ENCODE data around the gene CHCHD10.
"Not testable (repeated sequence)": the region's sequence is repeated elsewhere in the genome, so short reads cannot be mapped to it uniquely, and the experiment has no call there.

The CHCHD10 gene

DNA sequence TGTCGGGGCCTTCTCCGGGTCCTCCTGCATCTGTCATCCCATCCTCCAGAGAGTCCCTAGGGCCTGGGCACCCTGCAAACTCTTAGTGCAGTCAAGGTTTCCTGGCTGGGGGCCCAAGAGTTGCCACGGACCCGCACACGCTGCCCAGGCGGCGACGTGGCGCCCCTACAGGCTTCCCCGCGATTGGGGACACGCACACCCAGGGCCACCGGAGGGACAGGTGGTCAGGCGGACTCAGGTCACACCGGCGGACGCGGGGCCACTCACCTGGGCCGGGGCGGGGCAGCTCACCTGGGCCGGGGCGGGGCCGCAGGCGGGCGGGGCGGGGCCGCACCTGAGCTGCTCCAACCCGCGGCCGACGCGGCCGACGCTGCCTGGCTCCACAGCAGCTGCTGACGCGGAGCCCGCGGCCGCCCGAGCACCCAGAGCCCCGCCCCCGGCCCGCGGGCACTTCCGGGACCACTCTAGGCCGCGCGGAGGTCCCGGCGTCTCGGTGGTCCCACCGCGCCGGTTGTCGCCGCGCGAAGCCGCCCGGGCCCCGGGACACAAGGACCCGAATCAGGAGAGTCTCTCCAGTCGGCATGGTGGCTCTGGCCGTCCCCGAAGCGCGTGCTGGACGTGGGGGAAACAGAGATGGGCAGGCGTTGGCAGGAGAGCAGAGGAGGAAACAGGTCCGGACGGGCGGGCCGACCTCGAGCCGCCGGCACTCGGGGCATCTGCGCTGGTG lies 16.9 kb downstream of the CHCHD10 start, which contains the start of gene ZNF70:
ZNF70 (minus strand) TSS at position 399 of the 727 bp plus-strand sequence. CDS start 5,972 bp downstream, outside the sequence.
- H3K36me3 ChIP-seq (ENCODE audit: control insufficient read depth in 1 of 2, insufficient read depth in 2 of 2, low read length in 2 of 2) = no peaks in the 10 kb centered on the region
- peak within 1 kb of the TSS; percentile 87 to 94 for H3K4me3 ChIP-seq (ENCODE audit: low read depth in 1 of 2, low read length in 2 of 2)
- H3K27ac ChIP-seq (ENCODE audit: low read depth, low read length) = peak within 1 kb of the TSS; percentile 89
- H3K9me3 ChIP-seq (ENCODE audit: control insufficient read depth in 1 of 2, low read length in 2 of 2) = no peaks in the 10 kb centered on the region
- peaks cover 11 to 19% of the 10 kb centered on the region in 2 donors for H3K4me1 ChIP-seq (ENCODE audit: control insufficient read depth in 1 of 2, insufficient read depth in 2 of 2, low read length in 2 of 2)
- H3K27me3 ChIP-seq (ENCODE audit: control insufficient read depth in 1 of 2, insufficient read depth in 2 of 2, low read length in 2 of 2) = no peaks in the 10 kb centered on the region
- H3K9ac ChIP-seq (ENCODE audit: low read depth in 1 of 2, low read length in 2 of 2) = peak within 1 kb of the TSS; percentile 90

DNA sequence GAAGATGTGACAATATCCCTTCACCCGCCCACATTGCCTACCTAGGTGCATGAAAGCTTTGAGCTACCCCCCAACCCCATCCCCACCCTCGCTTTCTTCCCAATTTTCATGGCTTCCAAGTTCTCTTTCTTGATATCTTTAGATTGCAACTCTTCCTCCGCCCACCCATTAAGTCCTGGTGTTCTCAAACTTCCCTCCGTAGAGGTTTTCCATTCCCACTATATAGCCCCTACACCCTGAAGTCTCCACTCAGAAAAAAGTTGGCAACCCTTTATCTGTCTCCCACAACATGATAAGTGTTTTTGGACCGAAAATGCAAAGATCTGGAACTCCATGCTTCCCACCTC lies 17.4 kb downstream of the CHCHD10 start:
- H3K36me3 ChIP-seq (ENCODE audit: control insufficient read depth in 1 of 2, insufficient read depth in 2 of 2, low read length in 2 of 2) = no peaks in the 10 kb centered on the region
- no peaks in the 10 kb centered on the region for H3K9me3 ChIP-seq (ENCODE audit: control insufficient read depth in 1 of 2, low read length in 2 of 2)
- peak overlapping the region; percentile 82 to 90 for H3K9ac ChIP-seq (ENCODE audit: low read depth in 1 of 2, low read length in 2 of 2)
- no peaks in the 10 kb centered on the region for H3K27me3 ChIP-seq (ENCODE audit: control insufficient read depth in 1 of 2, insufficient read depth in 2 of 2, low read length in 2 of 2)
- H3K27ac ChIP-seq (ENCODE audit: low read depth, low read length) = no peak overlapping the region
- peak overlapping the region; percentile 87 to 89 for H3K4me3 ChIP-seq (ENCODE audit: low read depth in 1 of 2, low read length in 2 of 2)
- peaks cover 15 to 23% of the 10 kb centered on the region in 2 donors for H3K4me1 ChIP-seq (ENCODE audit: control insufficient read depth in 1 of 2, insufficient read depth in 2 of 2, low read length in 2 of 2)

DNA sequence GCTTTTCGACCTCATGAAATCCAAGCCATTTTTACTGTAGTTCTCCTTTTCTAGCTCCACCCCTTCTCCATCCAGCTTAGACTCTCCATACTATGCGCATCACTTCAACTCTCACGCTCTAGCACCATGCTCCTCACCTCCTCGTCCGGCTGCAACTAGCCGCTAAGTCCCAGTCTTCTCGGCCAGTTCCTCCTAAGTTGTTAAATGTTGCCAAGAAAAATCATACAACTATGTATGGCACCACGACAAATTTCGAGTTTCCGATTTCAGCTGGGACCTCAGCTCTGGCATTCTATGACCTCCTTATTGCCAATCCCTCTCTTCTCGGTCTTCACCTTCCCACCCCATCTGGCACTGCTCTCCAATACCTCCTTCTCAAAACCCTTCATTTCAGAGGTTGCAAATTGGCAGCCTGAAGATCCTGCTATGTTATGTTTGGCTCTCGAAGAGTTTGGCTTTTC lies 17.9 kb downstream of the CHCHD10 start:
- H3K4me1 ChIP-seq (ENCODE audit: control insufficient read depth in 1 of 2, insufficient read depth in 2 of 2, low read length in 2 of 2) = peaks cover 15 to 23% of the 10 kb centered on the region in 2 donors
- H3K9ac ChIP-seq (ENCODE audit: low read depth in 1 of 2, low read length in 2 of 2) = peak overlapping the region in 1 of 2 donors; percentile 82

DNA sequence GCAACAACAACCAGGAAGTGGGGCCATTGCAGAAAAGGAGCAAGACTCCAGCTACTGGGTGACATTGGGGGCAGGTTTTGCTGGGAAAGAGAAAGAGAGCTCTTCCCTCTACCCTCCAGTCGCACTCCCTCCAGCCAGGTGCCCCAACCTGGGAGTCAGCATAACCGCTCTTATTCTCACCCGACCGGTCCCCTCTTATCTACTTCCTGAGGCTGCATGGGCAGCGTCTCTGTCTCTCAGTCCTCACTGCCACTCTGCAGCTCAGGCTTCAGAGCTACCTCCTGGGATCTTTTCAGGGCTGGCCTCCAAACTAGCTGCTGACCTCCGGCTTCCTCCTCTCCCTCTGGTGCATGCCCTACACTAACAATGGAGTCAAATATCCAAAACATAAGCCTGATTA lies 22.0 kb downstream of the CHCHD10 start:
- Histone ChIP-seq H3K9ac (ENCODE audit: low read depth in 1 of 2, low read length in 2 of 2) (no peak overlapping the region), H3K36me3 (ENCODE audit: control insufficient read depth in 1 of 2, insufficient read depth in 2 of 2, low read length in 2 of 2) (peaks cover 21 to 32% of the 10 kb centered on the region in 2 donors), H3K27ac (ENCODE audit: low read depth, low read length) (no peak overlapping the region), H3K4me1 (ENCODE audit: control insufficient read depth in 1 of 2, insufficient read depth in 2 of 2, low read length in 2 of 2) (peaks cover 15% of the 10 kb centered on the region in 2 donors), H3K4me3 (ENCODE audit: low read depth in 1 of 2, low read length in 2 of 2) (peak overlapping the region in 1 of 2 donors; percentile 32), H3K9me3 (ENCODE audit: control insufficient read depth in 1 of 2, low read length in 2 of 2) (no peaks in the 10 kb centered on the region), H3K27me3 (ENCODE audit: control insufficient read depth in 1 of 2, insufficient read depth in 2 of 2, low read length in 2 of 2) (no peaks in the 10 kb centered on the region)

More for the DNA sequence above, 17.9 kb downstream of the CHCHD10 start:
- Histone ChIP-seq H3K27me3 (ENCODE audit: control insufficient read depth in 1 of 2, insufficient read depth in 2 of 2, low read length in 2 of 2) (no peaks in the 10 kb centered on the region), H3K9me3 (ENCODE audit: control insufficient read depth in 1 of 2, low read length in 2 of 2) (no peaks in the 10 kb centered on the region), H3K36me3 (ENCODE audit: control insufficient read depth in 1 of 2, insufficient read depth in 2 of 2, low read length in 2 of 2) (peaks cover 3 to 4% of the 10 kb centered on the region in 2 donors), H3K4me3 (ENCODE audit: low read depth in 1 of 2, low read length in 2 of 2) (peak overlapping the region; percentile 87 to 89), H3K27ac (ENCODE audit: low read depth, low read length) (no peak overlapping the region)

DNA sequence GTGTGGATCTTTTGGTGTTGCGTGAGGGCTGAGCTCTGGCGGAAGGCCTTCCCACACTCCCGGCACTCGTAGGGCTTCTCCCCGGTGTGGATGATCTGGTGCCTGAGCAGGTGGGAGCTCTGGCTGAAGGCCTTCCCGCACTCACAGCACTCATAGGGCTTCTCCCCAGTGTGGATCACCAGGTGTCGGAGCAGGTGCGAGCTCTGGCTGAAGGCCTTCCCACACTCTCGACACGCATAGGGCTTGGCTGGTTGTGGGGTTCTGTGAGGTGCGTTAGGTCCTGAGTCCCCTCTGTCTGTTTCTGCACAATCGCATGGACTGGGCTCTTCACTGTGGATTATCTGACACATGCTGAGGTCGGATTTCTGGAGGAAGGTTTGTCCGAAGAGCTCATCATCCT lies 23.3 kb downstream of the CHCHD10 start:
- H3K4me1 ChIP-seq (ENCODE audit: control insufficient read depth in 1 of 2, insufficient read depth in 2 of 2, low read length in 2 of 2) = peaks cover 5% of the 10 kb centered on the region in 2 donors
- no peak overlapping the region for H3K27ac ChIP-seq (ENCODE audit: low read depth, low read length)
- no peaks in the 10 kb centered on the region for H3K27me3 ChIP-seq (ENCODE audit: control insufficient read depth in 1 of 2, insufficient read depth in 2 of 2, low read length in 2 of 2)
- no peaks in the 10 kb centered on the region for H3K9me3 ChIP-seq (ENCODE audit: control insufficient read depth in 1 of 2, low read length in 2 of 2)
- no peak overlapping the region for H3K9ac ChIP-seq (ENCODE audit: low read depth in 1 of 2, low read length in 2 of 2)
- H3K4me3 ChIP-seq (ENCODE audit: low read depth in 1 of 2, low read length in 2 of 2) = no peak overlapping the region
- peaks cover 21 to 33% of the 10 kb centered on the region in 2 donors for H3K36me3 ChIP-seq (ENCODE audit: control insufficient read depth in 1 of 2, insufficient read depth in 2 of 2, low read length in 2 of 2)

DNA sequence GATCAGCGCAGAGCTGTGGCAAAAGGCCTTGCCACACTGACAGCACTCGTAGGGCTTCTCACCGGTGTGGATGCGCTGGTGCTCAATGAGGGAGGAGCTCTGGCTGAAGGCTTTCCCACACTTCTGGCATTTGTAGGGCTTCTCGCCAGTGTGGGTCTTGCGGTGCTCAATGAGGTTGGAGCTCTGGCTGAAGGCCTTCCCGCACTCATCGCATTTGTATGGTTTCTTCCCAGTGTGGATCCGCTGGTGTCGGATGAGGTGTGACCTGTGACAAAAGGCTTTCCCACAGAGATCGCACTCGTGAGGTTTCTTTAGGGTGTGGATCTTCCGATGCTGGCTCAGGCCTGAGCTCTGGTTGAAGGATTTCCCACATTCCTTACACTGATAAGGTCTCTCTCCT lies 23.8 kb downstream of the CHCHD10 start:
- H3K9me3 ChIP-seq (ENCODE audit: control insufficient read depth in 1 of 2, low read length in 2 of 2) = no peaks in the 10 kb centered on the region
- peaks cover 5% of the 10 kb centered on the region in 2 donors for H3K4me1 ChIP-seq (ENCODE audit: control insufficient read depth in 1 of 2, insufficient read depth in 2 of 2, low read length in 2 of 2)
- H3K27me3 ChIP-seq (ENCODE audit: control insufficient read depth in 1 of 2, insufficient read depth in 2 of 2, low read length in 2 of 2) = no peaks in the 10 kb centered on the region
- no peak overlapping the region for H3K9ac ChIP-seq (ENCODE audit: low read depth in 1 of 2, low read length in 2 of 2)
- no peak overlapping the region for H3K4me3 ChIP-seq (ENCODE audit: low read depth in 1 of 2, low read length in 2 of 2)
- H3K27ac ChIP-seq (ENCODE audit: low read depth, low read length) = no peak overlapping the region
- H3K36me3 ChIP-seq (ENCODE audit: control insufficient read depth in 1 of 2, insufficient read depth in 2 of 2, low read length in 2 of 2) = peaks cover 21 to 33% of the 10 kb centered on the region in 2 donors

DNA sequence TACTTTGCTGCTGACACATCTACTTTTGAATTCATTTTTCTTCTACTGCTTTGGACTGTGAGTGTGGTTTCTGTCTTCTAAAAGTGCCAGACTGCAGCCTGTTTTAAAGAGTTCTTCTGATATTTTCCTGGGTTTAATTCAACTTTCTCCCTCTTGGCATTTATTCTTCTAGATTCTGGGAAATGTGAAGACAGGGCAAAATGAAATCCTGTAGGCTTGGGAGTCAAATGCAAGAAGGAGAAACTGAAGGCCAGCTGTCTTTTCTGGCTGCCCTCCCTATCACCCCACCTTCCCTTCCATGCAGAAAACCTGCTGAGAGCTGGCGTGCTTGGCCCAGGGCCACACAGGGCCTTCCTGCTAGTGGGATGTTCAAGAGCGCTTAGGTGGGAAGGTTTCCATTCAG lies 24.5 kb downstream of the CHCHD10 start:
- Histone ChIP-seq H3K9me3 (ENCODE audit: control insufficient read depth in 1 of 2, low read length in 2 of 2) (no peaks in the 10 kb centered on the region), H3K27me3 (ENCODE audit: control insufficient read depth in 1 of 2, insufficient read depth in 2 of 2, low read length in 2 of 2) (no peaks in the 10 kb centered on the region), H3K9ac (ENCODE audit: low read depth in 1 of 2, low read length in 2 of 2) (no peak overlapping the region), H3K4me1 (ENCODE audit: control insufficient read depth in 1 of 2, insufficient read depth in 2 of 2, low read length in 2 of 2) (peaks cover 5% of the 10 kb centered on the region in 2 donors), H3K27ac (ENCODE audit: low read depth, low read length) (no peak overlapping the region), H3K4me3 (ENCODE audit: low read depth in 1 of 2, low read length in 2 of 2) (no peak overlapping the region), H3K36me3 (ENCODE audit: control insufficient read depth in 1 of 2, insufficient read depth in 2 of 2, low read length in 2 of 2) (peaks cover 21 to 33% of the 10 kb centered on the region in 2 donors)

DNA sequence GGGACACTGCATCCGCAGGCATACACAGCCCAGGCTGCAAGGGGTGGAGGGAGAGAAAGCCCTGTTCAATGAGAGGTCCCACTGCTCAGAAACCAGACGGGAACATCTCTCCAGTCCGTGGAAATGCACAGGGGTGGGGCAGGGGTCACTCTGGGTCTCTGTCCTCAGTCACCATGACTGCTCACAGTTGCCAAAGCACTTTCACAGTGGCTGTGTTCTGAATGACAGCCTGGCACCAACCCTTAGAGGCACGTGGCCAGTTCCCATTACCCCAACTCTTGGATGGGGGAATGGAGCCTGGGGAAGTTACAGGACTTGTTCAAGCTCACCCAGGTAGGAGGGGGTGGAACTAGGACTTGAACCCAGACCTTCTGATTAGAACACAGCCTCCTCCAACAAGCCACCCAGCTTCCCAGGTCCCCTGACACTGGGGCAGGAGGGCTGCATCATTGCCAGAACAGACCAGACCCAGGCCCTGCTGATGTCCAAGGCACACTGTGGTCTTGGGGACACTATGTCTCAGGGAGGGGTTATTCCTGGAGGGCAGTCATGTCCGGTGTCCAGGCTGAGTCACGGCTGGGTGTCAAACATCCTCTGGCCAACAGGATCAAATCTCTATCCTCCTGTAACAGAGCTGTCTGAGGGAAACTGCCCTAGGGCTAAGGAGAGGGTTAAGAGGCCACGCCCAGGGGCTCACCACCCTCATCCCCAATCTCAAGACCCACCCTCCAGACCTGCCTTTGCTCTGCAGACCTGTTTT lies 25.1 kb downstream of the CHCHD10 start:
- peaks cover 5% of the 10 kb centered on the region in 2 donors for H3K4me1 ChIP-seq (ENCODE audit: control insufficient read depth in 1 of 2, insufficient read depth in 2 of 2, low read length in 2 of 2)
- H3K9me3 ChIP-seq (ENCODE audit: control insufficient read depth in 1 of 2, low read length in 2 of 2) = no peaks in the 10 kb centered on the region
- H3K27ac ChIP-seq (ENCODE audit: low read depth, low read length) = no peak overlapping the region
- H3K27me3 ChIP-seq (ENCODE audit: control insufficient read depth in 1 of 2, insufficient read depth in 2 of 2, low read length in 2 of 2) = no peaks in the 10 kb centered on the region
- H3K9ac ChIP-seq (ENCODE audit: low read depth in 1 of 2, low read length in 2 of 2) = no peak overlapping the region
- no peak overlapping the region for H3K4me3 ChIP-seq (ENCODE audit: low read depth in 1 of 2, low read length in 2 of 2)
- H3K36me3 ChIP-seq (ENCODE audit: control insufficient read depth in 1 of 2, insufficient read depth in 2 of 2, low read length in 2 of 2) = peaks cover 21 to 33% of the 10 kb centered on the region in 2 donors

DNA sequence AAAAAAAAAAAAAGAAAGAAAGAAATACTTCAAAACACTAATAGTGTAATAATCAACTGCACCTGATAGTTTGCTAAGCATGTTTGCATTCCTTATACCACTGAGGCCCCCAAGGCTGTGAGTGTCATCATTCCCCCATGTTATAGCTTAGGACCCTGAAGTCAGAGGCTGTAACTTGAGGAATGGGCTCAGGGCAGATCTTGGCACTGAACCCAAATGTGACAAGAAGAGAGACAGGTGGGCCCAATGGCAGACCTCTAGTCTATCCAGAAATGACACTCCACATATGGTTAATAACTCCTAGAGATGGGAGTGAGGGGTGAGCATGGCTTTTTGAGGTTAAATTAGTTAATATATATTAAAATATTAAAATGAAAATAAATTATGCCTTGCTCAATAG lies 30.1 kb downstream of the CHCHD10 start:
- Histone ChIP-seq H3K9ac (ENCODE audit: low read depth in 1 of 2, low read length in 2 of 2) (no peak overlapping the region), H3K9me3 (ENCODE audit: control insufficient read depth in 1 of 2, low read length in 2 of 2) (no peaks in the 10 kb centered on the region)

DNA sequence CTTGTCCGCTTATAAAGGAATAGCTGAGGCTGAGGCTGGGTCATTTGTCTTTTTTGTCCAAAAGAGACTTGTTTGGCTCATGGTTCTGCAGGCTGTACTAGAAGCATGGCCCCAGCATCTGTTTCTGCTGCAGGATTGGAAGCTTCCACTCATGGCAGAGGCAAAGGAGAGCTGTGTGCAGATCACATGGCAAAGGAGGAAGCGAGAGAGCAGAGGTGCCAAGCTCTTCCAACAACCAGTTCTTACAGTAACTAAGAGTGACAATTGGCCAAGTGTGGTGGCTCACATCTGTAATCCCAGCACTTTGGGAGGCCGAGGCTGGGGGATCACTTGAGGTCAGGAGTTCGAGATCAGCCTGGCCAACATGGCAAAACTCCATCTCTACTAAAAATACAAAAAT lies 39.7 kb downstream of the CHCHD10 start:
- not testable (repeated sequence) for H3K4me1 ChIP-seq (ENCODE audit: control insufficient read depth in 1 of 2, insufficient read depth in 2 of 2, low read length in 2 of 2); H3K4me3 ChIP-seq (ENCODE audit: low read depth in 1 of 2, low read length in 2 of 2); H3K36me3 ChIP-seq (ENCODE audit: control insufficient read depth in 1 of 2, insufficient read depth in 2 of 2, low read length in 2 of 2); H3K9me3 ChIP-seq (ENCODE audit: control insufficient read depth in 1 of 2, low read length in 2 of 2); H3K27me3 ChIP-seq (ENCODE audit: control insufficient read depth in 1 of 2, insufficient read depth in 2 of 2, low read length in 2 of 2); H3K27ac ChIP-seq (ENCODE audit: low read depth, low read length); H3K9ac ChIP-seq (ENCODE audit: low read depth in 1 of 2, low read length in 2 of 2)

More for the DNA sequence above, 30.1 kb downstream of the CHCHD10 start:
- H3K27ac ChIP-seq (ENCODE audit: low read depth, low read length) = no peak overlapping the region
- no peaks in the 10 kb centered on the region for H3K4me1 ChIP-seq (ENCODE audit: control insufficient read depth in 1 of 2, insufficient read depth in 2 of 2, low read length in 2 of 2)
- H3K36me3 ChIP-seq (ENCODE audit: control insufficient read depth in 1 of 2, insufficient read depth in 2 of 2, low read length in 2 of 2) = peaks cover 0 to 8% of the 10 kb centered on the region in 2 donors
- no peak overlapping the region for H3K4me3 ChIP-seq (ENCODE audit: low read depth in 1 of 2, low read length in 2 of 2)
- H3K27me3 ChIP-seq (ENCODE audit: control insufficient read depth in 1 of 2, insufficient read depth in 2 of 2, low read length in 2 of 2) = no peaks in the 10 kb centered on the region
